ENCODE results near the gene CAMK2N2.

- TF ChIP-seq CTCF (optimal IDR thresholded peaks at IDR 0.05 in 1 of 3, IDR thresholded peaks at IDR 0.05 in 1 of 3, conservative IDR thresholded peaks at IDR 0.05 in 1 of 3; ENCODE audit: extremely low read depth in 1 of 3, insufficient read depth in 2 of 3, low read length in 3 of 3) (no peak), EZH2 (IDR thresholded peaks at IDR 0.05; ENCODE audit: low read length) (no peak)
Observed at GRCh38 chr3:184237211-184237610, 24.1 kb downstream of the CAMK2N2 start.

All from keratinocyte (primary cell).